Measurements from ENCODE around the gene SEPTIN8.
A peak's percentile ranks its signal among the peaks of the same experiment; 100 is the strongest.

SEPTIN8 gene

DNA sequence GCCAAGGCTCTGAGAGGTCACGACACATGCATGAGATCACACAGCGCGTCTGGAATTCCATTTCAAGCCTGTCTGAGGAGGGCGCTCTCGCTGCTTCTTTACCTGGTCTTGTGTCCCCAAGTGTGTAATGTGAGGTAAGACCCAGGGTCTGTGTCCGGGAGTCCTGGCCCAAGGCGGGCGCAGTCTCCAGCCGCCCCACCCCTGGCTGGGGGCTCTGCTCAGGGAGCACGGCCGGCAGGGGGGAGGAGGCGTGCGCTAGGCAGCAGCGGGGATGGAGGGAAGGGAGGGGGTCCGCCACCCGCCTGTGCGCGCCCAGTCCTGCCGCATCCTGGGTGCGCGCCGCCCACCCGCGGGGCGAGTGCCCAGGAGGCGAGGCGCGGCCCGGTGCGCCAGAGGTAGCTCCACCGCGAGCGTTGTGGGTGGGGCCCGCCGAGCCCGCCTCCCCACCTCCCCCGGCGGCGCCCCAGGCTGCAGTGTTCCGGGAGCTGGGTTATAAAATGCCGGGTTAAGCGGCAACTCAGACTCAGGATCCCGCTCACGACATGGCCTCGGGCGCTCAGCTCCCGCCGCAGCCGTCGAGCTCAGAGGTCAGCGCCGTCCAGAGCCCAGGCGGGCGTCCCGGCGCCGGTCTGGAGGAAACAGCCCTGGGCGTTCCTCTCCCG, 30.0 kb downstream of the SEPTIN8 start, which contains the start of gene CCNI2:
TSS of gene CCNI2 (plus strand) at position 473 of the 662 bp plus-strand sequence. CDS start at position 543, 70 bp downstream.
- DNase-seq, result no peak

DNA sequence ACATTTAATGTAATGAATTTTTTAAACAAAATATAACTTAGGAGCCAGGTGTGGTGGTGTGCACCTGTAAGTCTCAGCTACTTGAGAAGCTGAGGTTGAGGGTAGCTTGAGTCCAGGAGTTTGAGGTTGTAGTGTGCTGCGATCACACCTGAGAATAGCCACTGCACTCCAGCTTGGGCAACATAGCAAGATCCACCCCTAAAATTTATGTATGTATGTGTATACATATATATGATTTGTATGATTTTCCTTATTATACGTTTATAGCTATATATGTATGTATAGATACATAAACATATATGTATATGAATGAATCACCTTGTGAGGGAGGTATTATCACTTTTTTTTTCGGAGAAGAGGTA, 30.5 kb downstream of the SEPTIN8 start:
- DNase-seq, result no peak

DNA sequence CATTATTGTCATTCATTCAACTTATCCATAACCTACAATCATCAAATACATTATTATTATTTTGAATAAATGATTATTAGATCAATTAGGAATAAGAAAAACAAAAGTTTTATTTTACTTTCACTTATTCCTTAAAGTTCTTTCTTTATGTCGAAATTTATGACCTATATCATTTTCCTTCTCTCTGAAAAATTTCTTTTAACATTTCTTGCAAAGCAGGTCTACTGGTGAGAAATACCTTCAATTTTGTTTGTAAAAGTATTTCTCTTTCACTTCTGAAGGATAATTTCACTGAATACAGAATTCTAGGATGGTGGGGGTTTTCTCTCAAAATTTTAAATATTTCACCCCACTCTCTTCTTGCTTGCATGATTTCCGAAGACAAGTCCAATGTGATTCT, 32.4 kb downstream of the SEPTIN8 start:
- no peak for DNase-seq

DNA sequence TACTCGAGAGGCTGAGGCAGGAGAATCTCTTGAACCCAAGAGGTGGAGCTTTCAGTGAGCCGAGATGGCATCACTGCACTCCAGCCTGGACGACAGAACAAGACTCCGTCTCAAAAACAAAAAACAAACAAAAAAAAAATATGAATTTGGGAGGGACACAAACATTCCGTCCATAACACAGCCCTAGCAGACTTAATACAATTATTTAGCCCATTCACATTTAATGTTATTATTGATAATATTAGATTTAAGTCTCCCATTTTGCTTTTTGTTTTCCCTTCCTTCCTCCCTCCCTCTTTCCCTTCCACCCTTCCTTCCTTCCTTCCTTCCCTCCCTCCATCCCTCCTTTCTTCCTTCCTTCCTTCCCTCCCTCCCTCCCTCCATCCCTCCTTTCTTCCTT, 34.4 kb downstream of the SEPTIN8 start:
- no peak for DNase-seq

DNA sequence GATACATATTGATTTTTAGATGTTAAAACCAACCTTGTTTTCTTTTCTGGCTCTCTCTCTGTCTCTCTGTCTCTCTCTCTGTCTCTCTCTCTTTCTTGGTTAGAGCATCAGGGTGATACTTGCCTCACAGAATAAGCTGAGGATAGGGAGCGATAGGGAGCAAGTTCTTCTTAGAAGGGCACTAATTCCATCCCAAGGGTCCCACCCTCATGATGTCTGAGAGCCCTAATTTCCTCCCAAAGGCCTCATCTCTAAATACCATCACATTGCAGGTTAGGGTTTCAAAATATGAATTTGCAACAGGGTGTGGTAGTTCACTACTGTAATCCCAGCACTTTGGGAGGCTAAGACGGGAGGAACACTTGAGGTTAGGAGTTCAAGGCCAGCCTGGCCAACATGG, 34.9 kb downstream of the SEPTIN8 start:
- no peak for DNase-seq

DNA sequence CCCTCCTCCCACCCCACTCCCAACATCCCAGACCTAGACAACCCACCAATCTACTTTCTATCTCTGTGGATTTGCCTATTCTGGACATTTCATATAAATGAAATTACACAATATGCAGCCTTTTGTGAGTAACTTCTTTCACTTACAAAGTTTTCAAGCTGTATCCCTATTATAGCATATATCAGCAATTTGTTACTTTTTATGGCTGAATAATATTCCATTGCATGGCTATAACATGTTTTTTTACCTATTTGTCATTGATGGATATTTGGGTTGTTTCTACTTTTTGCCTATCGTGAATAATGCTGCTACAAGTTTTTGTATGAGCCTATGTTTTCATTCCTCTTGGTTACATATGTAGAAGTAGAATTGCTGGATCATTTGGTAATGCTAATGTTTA, 37.8 kb downstream of the SEPTIN8 start:
- DNase-seq, result no peak

DNA sequence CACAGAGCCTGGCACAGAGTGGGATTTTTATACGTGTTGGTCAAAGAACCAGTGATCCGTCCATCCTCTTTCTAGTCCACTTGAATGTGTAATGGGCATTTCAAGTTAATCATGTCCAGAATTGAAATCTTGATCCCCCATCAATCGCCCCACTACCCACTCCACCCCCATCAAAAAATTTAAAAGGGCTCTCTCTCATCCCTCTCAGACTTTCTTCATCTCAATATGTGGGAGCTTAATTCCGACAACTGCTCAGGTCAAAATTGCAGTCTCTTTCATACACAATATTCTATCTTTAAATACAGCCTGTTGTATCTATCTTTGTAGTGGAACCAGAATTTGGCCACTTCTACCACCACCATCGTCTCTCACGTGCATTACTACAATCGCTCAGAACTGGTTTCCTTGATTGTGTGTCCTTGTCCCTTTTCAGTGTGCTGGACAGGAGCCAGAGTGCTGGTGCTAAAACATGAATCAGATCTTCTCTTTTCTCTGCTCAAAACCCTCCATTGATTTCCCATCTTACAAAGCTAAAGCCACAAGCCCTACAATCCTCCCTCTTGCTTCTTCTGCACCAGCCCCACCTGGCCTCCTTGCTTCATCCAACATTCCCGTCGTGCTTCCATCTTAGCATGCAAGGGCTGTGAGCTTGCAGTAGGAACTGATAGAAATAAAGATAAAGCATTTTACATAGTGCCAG, 38.9 kb downstream of the SEPTIN8 start:
- no peak for DNase-seq

DNA sequence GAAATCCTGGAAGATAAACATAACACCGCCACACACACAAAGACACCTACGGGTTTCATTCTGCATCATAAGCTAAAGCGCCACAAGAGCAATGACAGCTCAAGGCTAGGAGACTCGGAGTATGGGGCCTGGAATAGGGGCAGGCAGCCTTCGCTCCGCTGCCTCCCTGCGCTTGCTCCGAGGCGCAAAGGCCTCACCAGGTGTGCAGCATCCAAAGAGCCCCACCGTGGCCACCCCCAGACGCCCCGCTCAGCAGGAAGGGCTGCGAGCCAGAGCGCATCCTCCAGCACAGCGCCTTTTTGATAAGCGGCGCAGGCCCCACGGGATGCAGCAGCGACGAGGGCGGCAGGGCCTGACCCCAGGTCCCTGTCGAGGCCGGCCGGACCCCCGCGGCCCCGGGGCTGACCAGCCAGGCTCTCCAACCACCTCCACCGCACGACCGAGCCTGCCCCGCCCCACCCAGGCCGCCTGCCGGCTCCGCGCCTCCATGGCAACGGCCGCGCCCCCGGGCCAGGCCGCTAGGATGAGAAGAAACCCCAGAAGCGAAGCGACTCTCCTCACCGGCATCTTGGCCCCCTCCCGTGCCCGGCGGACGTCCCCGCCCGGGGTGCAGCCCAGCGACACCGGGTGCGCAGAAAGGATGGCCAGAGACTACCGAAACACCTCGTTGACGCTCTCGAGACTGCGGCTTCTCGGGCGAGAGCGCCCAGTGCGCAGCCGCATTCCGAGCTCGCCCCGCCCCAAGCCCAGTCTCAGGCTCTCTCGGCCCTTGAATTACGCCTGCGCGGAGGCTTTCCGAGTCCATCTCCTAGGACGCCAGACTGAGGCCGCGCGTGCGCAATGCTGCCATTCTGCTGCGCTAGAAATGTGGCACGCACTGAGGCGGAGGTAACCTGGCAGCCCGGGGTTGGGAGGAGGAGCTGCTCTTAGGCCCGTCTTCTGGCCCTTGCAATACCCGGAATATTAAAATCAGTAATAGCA, 39.9 kb downstream of the SEPTIN8 start, which contains the start of gene KIF3A:
TSS of gene KIF3A (minus strand) at position 694 of the 981 bp plus-strand sequence. CDS start at position 567, 127 bp downstream.
- DNase-seq, result peak; percentile 95 to 98

DNA sequence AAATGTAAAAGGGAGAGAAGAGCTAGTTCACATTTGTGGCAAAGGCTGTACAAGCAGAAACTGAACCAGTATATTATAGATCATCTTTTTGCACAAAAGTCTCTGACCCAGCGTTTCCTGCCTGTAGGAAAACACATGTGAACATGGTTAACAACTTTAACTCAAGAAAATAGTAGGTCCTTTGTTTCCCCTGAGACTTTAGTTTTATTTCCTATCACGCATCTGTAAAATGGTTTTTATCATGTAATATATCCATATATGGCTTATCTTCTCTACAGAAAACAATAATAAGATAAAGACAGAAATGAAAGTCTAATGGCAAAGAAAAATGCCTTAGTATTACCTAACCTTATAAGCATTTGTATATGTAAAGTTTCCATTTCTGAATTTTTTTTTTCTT, 42.4 kb downstream of the SEPTIN8 start:
- no peak for DNase-seq

DNA sequence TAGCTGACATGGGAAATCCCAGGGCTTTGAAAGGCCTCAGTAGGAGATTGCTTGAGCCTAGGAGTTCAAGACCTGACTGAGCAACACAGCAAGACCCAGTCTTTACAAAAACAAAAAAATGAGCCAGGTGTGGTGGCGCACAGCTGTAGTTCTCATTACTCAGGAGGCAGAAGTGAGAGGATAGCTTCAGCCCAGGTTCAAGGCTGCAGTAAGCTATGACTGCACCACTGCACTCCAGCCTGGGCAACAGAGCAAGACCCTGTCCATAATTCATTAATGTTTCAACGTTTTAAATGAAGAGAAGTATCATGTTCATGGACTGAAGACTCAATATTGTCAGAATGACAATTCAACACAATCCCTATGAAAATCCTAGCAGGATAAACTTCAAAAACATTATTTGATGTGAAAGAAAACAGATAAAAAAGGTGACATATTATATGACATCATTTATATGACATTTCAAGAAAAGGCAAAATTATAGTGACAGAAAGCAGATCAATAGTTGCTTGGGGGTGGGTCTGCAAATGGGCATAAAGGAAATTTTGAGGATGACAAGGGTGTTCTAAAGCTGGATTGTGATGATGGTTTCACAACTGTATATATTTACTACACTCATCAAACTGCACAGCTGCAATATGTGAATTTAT, 43.4 kb downstream of the SEPTIN8 start:
- DNase-seq, result no peak

DNA sequence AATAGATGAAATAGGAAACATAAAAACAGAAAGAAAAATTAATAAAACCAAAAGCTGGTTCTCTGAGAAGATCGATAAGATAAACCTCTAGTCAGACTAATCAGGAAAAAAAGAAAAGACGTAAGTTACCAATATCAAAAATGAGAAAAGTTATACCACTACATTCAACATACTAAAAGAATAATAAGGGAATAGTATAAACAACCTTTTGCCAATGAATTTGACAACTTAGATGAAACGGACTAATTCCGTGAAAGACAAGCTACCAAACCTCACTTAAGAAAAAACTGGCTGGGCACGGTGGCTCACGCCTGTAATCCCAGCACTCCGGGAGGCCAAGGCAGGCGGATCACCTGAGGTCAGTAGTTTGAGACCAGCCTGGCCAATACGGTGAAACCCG, 47.1 kb downstream of the SEPTIN8 start:
- DNase-seq, result no peak

DNA sequence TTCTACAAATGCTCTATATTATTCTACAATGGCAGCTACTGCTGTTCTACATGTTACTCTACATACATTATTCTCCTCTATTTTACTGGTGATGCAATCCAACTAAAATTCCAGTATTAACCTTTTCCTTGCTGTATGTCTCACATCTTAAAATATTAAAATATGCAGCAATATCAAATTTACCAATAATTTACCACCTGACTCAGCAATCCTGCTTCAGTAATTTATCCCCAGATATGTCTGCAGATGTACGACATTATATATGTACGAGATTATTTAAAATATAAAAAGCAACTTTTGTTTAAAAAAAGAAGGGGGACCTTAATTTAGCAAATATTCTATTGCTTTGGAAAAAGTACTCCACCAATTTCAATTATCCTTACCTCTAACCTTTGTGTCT, 51.3 kb downstream of the SEPTIN8 start:
- no peak for DNase-seq

DNA sequence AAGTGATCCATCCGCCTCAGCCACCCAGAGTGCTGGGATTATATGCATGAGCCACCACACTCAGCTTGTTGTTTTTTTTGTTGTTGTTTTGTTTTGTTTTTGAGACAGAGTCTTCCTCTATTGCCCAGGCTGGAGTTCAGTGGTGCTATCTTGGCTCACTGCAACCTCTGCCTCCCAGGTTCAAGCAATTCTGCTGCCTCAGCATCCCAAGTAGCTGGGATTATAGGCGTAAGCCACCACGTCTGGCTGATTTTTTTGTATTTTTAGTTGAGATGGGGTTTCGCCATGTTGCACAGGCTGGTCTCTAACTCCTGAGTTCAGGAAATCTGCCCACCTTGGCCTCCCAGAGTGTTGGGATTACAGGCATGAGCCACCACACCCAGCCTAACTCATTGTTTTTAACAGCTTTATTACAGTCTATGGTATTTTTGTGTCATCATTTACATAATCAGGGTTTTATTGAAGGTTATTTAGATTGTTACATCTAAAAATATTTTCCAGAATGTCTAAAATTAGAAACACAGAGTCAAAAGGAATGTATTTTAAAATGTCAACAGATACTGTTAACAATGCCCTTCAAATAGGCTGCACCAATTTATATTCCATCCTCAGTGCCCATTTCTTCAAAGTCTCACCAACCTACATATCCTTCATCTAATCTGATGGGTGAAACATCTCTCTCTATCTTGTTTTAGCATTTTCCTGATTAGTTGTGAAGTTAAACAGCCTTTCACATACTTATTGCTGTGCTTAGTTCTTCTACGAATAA, 58.3 kb downstream of the SEPTIN8 start:
- DNase-seq, result no peak

DNA sequence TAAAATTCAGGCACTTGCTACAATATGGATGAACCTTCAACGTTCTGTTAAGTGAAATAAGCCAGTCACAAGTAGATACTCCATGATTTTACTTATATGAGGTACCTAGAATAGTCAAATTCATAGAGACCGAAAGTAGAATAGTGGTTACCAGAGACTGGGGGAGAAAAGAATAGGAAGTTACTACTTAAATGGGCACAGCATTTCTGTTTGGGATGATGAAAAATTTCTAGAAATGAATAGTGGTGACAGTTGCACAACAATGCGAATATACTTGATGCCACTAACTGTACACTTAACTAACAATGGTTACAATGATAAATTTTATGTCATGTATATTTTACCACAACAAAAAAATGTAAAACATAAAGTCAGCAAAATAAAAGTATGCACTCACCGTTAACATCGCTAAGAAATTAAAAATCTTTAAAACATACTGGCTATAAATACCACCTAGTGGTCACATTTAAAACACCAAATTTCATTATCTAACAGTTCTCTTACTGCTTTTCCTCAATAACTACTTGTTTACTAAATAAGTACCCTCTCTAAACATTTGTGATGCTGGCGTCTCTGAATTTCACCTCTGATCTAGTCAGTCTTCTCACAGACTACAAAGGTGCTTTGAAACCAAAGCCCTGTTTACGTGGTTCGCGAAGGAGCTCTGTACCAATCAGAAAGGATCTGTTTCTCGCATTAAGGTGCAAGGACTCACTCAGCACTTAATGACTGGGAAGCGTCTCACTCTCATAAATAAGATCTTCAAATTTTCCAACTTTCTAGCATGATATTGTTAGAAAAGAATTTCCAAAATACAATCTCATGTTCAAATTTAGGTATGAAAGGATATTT, 62.4 kb downstream of the SEPTIN8 start:
- DNase-seq, result peak in 1 of 2 experiments; percentile 50

DNA sequence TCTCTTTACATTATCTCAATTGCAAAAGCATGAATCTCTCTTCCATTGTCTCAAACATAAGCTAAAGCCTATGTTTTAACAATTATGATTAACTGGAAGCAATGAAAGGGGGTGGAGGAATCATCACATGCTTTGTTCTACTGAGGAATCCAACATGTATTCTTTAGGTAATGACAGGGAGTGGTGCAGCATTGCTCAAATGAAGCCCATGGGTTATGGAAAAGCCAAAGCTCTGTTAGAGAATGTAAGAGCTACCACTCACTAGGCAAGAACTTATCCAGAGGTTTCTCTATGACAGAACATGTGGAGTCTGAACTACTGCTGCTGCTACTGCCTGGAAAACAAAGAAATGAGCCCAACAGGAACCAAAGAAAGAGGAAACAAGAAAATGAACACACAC, 68.4 kb downstream of the SEPTIN8 start:
- no peak for DNase-seq

DNA sequence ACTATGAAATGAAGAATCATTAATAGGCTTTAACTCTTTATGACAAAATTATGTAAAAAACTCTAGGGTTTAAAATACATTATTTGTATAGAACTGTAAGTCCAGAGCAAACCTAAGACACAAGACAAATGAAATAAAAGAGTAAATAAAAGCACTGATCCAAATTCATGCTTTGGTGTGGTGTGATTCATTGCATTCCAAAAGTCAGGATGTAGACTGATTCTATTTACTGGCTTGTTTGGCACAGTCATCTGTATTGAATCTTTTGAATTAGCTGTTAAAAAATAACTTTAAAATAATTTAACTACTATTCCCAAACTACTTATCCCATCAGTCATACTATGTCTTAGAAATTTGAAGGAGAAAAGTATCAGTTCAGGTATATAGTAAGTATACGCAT, 72.2 kb downstream of the SEPTIN8 start:
- DNase-seq, result peak in 1 of 2 experiments; percentile 15

Measured in SW 1271 (cell line).